A549 treated with RU486 at 1 μM for 4 hours (cell line): Measurements from ENCODE around the gene WDR62. TPM values are rescaled to one million over a fixed set of nuclear protein-coding genes. Genes with fewer than 3 reads are reported as not detected.

ENCODE experiments used
- total RNA-seq: library from RNA; stranded (reverse); fragments of 200-300 nt; extraction: Qiagen RNA extraction; gene quantifications from 5 replicates; pipeline ENCODE4 v1.2.3, GENCODE V29; 2022; ENCODE audit warnings: low read depth

Gene WDR62
- 20.4 to 29.8 TPM (median 26.5 TPM) in 5 replicates for total RNA-seq

GRCh38 chr19:36054733-36055686 is at the start of gene WDR62:
WDR62 (plus strand) TSS chr19:36054897; CDS start chr19:36054972, 75 bp downstream.

GRCh38 chr19:36008336-36008978 is 46.2 kb upstream of the WDR62 start, which contains the start of gene SYNE4:
SYNE4 (minus strand) TSS chr19:36008813; CDS start chr19:36008681, 132 bp downstream.

GRCh38 chr19:36014012-36014924 is 40.4 kb upstream of the WDR62 start, which contains the start of gene ALKBH6:
ALKBH6 (minus strand) TSS chr19:36014213; CDS start chr19:36013397, 816 bp downstream.

GRCh38 chr19:36032251-36033104 is 22.2 kb upstream of the WDR62 start, which contains the start of gene CLIP3:
CLIP3 (minus strand) TSS chr19:36032873; CDS start chr19:36032357, 516 bp downstream.

GRCh38 chr19:36054119-36054732 is 471 bp upstream of the WDR62 start, which contains the start of gene THAP8:
THAP8 (minus strand) TSS chr19:36054285; CDS start chr19:36054217, 68 bp downstream.

GRCh38 chr19:36110487-36111199 is 55.9 kb downstream of the WDR62 start, which contains the start of gene OVOL3:
OVOL3 (plus strand) TSS chr19:36111143; CDS start chr19:36111203, 60 bp downstream.

GRCh38 chr19:36114721-36115452 is 60.2 kb downstream of the WDR62 start, which contains the start of gene POLR2I:
POLR2I (minus strand) TSS chr19:36114875; CDS start chr19:36114856, 19 bp downstream.

GRCh38 chr19:36115453-36116343 is 61.0 kb downstream of the WDR62 start, which contains the start of gene TBCB:
TBCB (plus strand) TSS chr19:36115468; CDS start chr19:36115561, 93 bp downstream.

GRCh38 chr19:36139473-36140303 is 85.0 kb downstream of the WDR62 start, which contains the start of gene CAPNS1:
CAPNS1 (plus strand) TSS chr19:36140066; CDS start chr19:36141012, 946 bp downstream.

GRCh38 chr19:36152352-36153091 is 97.8 kb downstream of the WDR62 start, which contains the start of gene COX7A1:
COX7A1 (minus strand) TSS chr19:36152447; CDS start chr19:36152407, 40 bp downstream.

Other genes starting within 250 kb of the WDR62 start
- 0.18 to 0.61 TPM (median 0.44 TPM) in 5 replicates for gene PRODH2, start 242.1 kb upstream of the WDR62 start, total RNA-seq
- 0.13 to 0.65 TPM (median 0.36 TPM) in 5 replicates for gene NPHS1, start 202.4 kb upstream of the WDR62 start, total RNA-seq
- 0.53 to 0.73 TPM (median 0.57 TPM) in 5 replicates for gene KIRREL2, start 198.0 kb upstream of the WDR62 start, total RNA-seq
- gene APLP1, start 186.3 kb upstream of the WDR62 start, total RNA-seq, result 69.5 to 103 TPM (median 99.5 TPM) in 5 replicates
- 6.6 to 8.7 TPM (median 7.9 TPM) in 5 replicates for gene NFKBID, start 154.4 kb upstream of the WDR62 start, total RNA-seq
- gene HCST, start 152.4 kb upstream of the WDR62 start, total RNA-seq, result 0.18 to 0.64 TPM (median 0.27 TPM) in 3 of 5 replicates, not detected in the others
- not detected in 5 replicates for gene TYROBP, start 146.6 kb upstream of the WDR62 start, total RNA-seq
- 15.3 to 21.9 TPM (median 19.7 TPM) in 5 replicates for gene LRFN3, start 118.5 kb upstream of the WDR62 start, total RNA-seq
- 32.5 to 53.6 TPM (median 52.3 TPM) in 5 replicates for gene SDHAF1, start 59.7 kb upstream of the WDR62 start, total RNA-seq
- 0.13 to 0.72 TPM (median 0.28 TPM) in 5 replicates for gene SYNE4, start 46.1 kb upstream of the WDR62 start, total RNA-seq
- 25.3 to 29.7 TPM (median 26.5 TPM) in 5 replicates for gene ALKBH6, start 40.7 kb upstream of the WDR62 start, total RNA-seq
- gene CLIP3, start 22.0 kb upstream of the WDR62 start, total RNA-seq, result 0.40 to 1.4 TPM (median 0.76 TPM) in 5 replicates
- 4.5 to 6.9 TPM (median 5.2 TPM) in 5 replicates for gene THAP8, start 612 bp upstream of the WDR62 start, total RNA-seq
- gene OVOL3, start 56.2 kb downstream of the WDR62 start, total RNA-seq, result 0.31 to 0.80 TPM in 2 of 5 replicates, not detected in the others
- gene POLR2I, start 60.0 kb downstream of the WDR62 start, total RNA-seq, result 240 to 283 TPM (median 257 TPM) in 5 replicates
- gene TBCB, start 60.6 kb downstream of the WDR62 start, total RNA-seq, result 403 to 564 TPM (median 536 TPM) in 5 replicates
- 1,532 to 2,429 TPM (median 2,140 TPM) in 5 replicates for gene CAPNS1, start 85.2 kb downstream of the WDR62 start, total RNA-seq
- gene COX7A1, start 97.5 kb downstream of the WDR62 start, total RNA-seq, result not detected in 5 replicates
- 3.7 to 4.9 TPM (median 4.2 TPM) in 5 replicates for gene ZNF565, start 159.8 kb downstream of the WDR62 start, total RNA-seq
- 87.9 to 180 TPM (median 119 TPM) in 5 replicates for gene ZNF146, start 160.2 kb downstream of the WDR62 start, total RNA-seq